Daoy (cell line): ENCODE results near the gene HSH2D. TPM values are rescaled to one million over a fixed set of nuclear protein-coding genes. Genes with fewer than 3 reads are reported as not detected.
A peak's percentile ranks its signal among the peaks of the same experiment; 100 is the strongest.

Experiments
- DNase-seq: peaks from one replicate; pipeline ENCODE4 v3.0.0-alpha.2; 2015; ENCODE audit warnings: low read depth
- total RNA-seq: library from RNA; depleted of rRNA; stranded (reverse); fragments of >200 nt; shearing (Covaris generic); gene quantifications from 2 replicates; pipeline ENCODE4 v1.2.3, GENCODE V29; 2014

The HSH2D gene
- total RNA-seq, 1 experiment from 2014 or later = not detected

DNA sequence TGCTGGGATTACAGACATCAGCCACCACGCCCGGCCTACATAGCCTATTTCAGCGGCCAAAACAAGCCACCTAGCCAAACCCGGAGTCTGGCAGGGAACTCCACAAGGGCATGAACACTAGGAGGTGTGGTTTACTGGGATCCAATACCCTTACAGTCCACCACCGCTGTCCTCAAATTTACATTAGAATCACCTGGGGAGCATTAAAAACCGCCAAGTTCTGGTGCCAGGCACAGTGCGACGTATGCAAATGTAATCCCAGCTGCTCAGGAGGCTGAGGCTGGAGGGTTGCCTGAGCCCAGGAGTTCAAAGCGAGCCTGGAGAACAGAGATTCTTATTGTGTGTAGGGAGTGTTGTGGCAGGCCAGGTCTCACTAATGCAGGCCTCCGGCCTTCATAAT, 50.0 kb downstream of the HSH2D start:
- no peak for DNase-seq

DNA sequence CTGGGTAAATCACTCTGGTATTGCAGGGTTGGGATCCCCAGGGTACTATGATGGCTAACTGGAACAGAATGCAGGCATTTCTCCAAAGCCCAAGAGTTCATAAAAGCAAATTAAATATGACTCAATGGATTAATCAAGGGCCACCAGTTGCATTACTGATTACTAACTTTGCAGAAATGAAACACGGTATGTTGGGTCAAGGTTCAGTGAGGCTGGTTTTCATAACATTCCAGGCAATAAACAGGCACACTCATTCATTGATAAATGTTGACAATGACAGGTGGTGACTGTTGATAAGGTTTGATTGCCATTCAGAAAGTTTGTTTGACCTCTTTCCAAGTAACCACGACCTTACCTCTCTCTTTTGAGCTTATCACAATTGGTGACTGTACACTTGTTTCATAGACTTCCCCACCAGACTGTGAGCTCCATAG, 53.7 kb downstream of the HSH2D start:
- peak; percentile 76 for DNase-seq

DNA sequence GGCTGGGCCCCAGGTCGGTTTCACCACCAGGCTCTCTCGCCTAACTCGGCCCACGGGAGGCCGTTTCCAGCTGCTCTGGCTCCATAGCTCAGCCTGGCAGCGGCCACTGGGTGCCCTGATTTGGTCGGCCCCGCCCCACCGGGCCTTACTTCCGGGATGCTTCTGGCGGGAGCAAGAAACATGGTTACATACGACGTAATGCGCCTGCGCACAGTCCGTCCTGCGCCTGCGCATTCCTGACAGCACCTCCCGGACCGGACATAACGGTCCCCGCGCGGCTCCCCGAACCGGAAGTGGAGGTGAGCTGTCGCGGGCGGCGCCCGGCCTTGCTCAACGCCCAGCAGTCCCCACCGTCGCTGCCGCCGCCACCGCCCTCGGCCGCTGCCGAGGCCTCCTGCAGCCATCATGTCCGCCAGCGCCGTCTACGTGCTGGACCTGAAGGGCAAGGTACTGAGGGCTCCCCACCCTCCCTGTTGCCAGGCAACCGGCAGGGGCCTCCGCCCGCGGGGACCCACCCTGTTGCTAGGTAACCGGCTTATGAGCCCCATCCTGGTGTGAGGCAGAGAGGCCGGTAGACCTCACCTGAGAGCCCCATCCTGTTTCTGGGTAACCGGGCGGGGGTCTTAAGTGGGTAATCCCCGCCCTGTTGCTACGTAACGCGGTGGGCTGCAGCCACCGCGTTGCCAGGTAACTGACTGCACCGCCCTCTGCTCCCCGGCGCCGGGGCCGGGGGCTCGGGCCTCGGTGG, 54.3 kb downstream of the HSH2D start, which contains the start of gene AP1M1:
Gene AP1M1, plus strand, starts transcription at position 290 of the 748 bp plus-strand sequence. Its CDS starts 116 bp downstream, at position 406.
- peak; percentile 99 for DNase-seq

DNA sequence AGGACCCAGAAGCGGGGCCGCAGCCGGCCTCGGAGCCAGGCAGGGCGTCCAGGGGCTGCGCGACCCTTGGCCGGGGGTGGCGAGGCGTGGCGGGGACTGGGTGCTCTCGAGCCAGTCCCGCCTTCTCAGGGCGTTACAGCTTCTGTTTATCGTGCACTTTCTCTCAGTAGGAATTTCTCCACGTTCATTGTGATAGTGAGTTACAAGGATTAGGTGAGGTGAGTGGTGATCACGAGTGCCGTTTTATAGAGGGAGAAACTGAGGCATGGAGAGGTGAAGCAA, 54.8 kb downstream of the HSH2D start:
- no peak for DNase-seq

DNA sequence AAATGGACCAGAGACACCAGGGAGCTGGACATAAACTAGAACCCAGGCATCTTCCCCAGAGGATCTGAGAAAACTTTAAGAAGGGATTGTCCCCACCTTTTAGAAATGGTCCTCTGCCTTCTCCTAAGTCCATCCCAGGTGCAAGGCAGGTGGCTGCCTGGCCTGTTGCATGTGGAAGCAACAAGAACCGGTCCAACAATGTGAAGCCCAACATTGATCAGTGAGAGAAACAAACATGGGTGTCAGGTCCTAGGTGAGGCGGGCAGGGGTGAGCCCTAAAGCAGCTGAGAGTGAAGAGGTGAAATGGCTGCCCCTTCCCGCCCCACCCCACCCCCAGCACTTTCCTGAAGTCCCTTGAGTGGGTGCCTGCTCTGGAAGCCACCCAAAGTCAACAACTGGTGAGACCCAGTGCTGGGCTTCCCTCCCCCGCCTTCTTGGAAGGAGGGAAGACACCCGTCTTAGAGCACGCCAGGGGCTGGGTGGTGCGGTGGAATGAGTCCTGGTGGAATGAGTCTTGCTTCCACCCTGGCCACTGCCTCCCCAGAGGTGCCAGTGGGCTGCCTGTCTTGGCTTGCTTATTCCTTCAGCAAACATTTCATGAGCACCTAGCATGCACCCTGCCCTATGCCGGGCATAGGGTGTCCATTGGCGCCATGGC, 55.9 kb downstream of the HSH2D start:
- no peak for DNase-seq

DNA sequence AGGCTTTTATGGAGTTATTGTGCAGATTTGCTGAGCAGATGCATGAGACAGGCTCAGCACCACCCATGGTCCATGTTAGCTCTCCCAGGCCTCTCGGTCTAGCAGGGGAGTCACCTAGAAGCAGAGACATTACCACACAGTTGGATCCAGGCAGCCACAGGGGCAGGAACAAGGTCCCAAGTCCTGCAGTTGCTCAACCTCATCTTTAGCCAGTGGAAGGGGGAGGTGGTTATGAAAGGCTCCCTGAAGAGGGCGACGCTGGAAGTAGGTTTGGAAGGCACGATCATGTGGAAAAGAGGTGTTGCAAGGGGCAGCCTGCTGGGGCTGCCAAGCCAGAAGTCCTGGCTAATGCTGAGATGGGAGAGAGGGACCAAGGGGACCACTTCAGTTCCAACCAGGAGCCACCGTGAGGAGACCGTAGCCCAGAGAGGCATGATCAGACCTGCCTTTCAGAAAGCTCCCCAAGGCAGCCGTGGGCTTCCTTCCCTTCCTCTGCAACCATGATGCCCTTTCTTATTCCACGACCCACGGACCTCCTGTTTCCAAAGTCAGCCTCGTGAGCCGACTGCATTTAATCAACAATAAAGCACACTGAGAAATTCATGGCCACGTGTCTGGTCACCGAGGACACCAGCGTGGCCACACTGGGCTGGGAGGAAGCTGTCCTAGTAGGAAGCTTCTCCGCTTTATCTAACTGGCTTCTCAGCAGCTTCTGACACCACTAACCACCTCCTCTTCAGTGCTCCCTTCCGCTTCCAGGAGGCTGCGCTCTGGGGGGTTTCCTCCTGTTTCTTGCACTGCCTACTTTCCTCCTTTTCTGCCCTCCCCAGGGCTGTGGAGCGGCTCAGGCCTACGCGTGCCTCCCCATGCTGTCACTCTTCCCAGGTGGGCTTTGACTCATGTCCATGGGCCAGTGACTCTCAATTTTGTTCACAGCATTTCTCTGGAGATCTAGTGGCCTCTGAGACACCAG, 56.8 kb downstream of the HSH2D start:
- no peak for DNase-seq

DNA sequence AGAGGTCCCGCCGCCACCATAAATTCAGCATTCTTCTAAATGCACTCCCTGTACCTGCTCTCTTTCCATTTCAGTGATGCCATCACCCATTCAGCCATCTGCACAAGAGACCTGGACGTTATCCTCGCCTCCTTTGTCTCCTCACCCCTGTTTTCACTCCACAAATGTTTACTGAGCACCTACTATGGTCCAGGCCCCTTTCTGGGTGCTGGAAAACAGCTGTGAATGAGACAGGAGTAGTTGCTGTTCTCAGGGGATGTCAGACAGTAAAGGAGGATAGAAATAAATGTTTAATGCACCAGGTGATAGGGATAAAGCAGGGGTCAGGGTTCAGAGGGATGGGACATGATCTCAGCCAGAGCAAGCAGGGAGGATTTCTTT, 57.5 kb downstream of the HSH2D start:
- no peak for DNase-seq

DNA sequence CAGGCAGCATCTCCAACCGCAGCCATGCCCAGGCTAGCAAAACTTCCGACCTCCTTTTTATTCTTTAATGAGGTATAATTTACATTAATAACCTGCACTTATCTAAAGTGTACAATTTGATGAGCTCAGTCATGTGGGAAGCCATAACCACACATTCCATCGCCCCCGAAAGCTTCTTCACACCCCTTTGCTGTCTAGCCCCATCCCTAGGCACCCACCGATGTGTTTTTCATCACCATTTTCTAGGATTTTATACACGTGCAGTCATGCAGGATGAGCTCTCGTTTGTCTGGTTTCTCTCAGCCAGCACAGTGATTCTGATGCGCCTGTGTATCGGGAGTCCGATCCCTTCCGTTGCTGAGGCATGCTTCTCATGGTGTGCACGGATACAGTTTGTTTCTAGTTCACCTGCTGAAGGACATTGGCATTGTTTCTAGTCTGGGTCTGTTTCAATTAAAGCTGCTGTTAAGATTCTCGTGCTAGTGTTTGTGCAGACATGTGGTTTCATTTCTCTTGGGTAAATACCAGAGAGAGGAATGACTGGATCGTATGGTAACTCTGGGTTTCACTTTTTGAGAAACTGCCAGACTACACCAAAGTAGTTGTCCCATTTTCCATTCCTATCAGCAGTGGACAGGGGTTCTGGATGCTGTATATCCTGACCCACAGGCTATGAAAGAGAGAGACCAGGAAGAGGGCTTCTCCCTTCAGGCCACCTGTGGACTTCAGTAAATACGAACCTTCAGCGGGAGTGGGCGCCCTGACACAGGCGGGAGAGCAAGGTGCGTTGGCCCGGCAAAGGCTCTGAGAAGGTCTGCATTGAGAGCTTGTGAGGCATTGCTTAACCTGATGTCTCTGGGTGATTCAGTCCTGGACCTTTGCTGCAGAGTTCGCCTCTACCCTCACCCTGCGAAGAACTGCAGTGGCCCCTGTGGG, 59.1 kb downstream of the HSH2D start:
- DNase-seq = no peak

DNA sequence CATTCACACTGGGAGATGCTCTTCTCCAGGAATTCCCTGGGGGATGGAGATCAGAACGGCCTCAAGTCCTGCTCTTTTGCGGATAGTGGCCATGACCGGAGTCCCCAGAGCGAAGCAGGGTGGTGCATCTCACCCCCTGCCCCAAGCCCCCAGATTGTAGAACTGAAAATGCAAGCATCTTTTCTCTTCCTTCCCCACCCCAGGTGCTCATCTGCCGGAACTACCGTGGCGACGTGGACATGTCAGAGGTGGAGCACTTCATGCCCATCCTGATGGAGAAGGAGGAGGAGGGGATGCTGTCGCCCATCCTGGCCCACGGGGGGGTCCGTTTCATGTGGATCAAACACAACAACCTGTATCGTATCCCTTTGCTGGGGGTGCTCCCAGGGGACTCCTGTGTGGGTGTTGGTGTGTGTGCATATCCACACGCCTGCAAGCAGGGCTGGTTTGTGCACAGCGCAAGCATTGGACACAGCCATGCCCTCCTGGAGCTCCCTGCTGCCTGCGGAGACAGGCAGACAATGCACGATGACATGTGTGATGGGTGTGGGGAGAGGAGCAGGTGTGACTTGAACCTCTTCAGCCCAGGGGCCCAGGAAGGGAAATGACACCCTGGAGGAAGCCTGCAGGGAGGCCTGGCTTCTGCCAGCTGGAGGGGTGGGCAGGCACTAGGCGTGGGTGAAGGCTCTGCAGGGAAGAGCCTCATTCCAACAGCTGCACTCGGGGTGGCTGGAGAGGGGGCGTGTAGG, 59.9 kb downstream of the HSH2D start:
- no peak for DNase-seq

DNA sequence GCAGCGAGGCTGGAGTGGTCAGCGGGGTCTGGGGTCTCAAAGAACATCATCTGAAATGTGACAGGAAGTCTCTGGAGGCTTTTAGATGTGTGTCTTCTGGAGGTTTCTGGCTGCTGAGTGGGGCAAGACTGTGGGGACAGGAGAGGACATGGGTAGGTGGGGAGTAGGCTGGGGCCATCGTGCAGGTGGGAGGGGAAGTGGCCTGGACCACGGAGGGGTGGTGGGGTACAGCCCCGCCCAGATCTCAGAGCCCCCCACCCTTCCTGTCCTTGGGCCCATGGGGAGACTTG, 60.5 kb downstream of the HSH2D start:
- DNase-seq = no peak

DNA sequence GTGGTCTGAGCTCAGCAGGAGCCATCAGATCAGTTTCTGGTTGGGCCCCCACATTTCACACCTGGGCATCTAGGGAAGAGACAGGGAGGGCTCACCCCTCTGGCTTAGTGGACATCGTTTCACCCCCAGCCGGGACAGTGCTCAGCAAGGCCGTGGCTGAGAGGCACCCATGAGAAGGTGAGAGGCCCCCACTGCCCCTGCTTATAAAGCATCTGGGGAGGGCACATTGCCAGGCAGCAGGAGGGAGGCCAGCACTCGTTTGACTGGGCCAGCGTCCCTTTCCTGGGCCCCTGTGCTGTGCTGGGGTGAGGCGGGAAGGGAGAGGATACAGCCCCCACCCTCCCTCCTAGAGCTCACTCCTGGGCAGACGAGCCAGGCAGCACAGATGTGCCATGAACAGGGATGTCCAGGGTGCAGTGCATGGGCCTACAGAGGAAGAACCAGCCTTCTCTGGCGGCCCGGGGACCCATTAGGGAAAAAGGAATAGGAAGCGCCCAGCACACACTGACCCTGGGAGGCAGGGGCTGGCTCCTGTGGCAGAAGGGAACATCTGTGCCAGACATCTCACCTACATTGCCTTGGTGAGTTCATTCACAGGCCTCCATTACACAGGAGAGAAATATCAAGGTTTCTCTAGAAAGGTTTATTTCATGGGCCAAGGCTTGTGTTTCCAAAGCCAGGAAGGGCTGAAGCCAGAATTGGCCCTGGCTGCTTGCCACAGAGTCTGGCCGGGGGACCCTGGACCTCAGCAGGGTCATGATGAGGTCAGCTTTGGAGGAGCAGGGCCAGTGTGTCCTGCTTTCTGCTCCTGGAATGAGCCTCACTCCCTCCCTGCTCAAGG, 61.9 kb downstream of the HSH2D start:
- DNase-seq = no peak

DNA sequence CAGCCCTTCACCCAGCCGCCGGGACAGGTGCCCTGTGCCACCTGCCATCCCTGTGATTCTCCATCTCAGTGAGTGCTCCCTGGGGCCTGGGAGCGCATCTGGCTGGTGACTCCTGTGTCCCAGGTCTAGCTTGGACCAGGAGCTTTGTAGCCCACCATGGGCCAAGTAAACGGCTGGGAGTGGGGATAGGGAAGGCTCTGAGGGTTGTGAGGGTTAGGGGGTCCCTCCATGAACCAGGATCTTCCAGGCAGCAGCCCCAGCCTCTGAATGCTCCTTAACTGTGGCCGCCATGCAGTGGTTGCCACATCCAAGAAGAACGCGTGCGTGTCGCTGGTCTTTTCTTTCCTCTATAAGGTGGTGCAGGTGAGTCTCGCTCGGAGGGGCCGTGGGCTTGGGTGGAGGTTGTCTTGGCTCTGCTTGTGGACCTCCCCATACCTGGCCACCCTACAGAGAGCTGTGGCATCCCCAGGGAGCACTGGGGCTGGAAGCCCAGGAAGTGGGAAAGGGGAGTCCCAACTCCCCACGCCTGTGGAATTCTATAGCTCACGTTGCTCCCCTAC, 62.6 kb downstream of the HSH2D start:
- no peak for DNase-seq

DNA sequence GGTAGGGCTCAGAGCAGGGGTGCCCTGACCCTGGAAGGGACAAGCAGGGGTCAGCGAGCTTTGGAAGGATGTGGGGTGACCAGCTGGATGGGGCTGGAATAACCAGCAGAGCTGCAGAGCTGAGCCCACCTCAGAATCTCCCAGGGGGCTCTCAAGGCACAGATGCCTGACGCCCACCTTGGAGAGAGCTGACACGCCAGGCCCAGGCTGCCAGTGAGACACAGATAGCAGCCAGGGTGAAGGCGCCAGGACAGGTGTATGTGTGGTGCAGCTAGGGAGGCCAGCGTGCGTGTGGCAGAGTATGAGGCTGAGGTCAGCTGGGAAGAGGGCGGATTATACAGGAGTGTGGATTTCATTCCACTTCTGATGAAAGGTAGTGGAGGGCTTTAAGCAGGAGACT, 63.2 kb downstream of the HSH2D start:
- no peak for DNase-seq

DNA sequence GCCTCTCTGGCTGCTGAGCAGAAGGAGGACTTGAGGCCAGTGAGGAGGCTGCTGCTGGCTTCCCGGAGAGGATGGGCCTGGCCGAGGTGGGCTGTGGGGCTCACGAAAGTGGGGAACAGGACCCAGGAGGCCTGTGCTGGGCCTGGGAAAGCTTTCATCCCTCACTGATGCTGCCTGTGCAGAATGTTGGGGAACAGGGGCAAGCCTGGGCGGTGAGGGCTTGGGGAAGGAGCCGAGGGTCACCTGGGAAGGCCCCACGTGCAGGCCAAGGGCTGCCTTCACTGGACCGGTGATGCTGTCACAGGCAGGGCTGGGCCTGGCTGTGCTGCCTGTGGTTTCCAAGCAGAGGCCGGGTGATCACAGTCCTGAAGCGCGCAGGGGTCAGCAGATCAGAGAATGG, 63.6 kb downstream of the HSH2D start:
- no peak for DNase-seq

DNA sequence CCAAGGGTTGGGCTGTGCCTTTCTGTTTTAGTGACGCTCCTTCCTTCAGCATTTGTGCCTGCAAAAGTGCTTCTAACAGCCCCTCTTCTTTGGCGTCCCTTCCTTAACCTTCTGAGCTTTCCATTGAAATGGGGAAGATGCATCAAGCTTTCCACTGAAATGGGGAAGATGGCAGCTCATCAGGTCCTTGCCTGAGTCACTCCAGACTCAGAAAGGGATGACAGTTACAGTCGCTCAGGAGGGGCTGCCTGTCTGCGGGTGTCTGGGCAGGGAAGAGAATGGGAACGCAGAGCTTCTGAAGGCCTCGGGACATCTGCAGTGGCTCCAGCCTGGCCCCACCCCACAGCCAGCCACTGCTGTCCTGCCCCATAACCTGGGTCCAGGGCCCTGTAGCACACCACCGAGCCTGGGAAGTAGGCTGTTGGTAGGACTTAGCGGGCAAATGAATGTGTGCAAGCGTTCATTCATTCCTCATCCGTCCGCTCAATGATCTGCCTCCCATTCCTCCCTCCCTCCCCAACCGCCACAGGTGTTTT, 64.1 kb downstream of the HSH2D start:
- DNase-seq = no peak
